KOPT-K1 (cell line): Measurements from ENCODE around the gene VWCE.
"Not testable (repeated sequence)": the region's sequence is repeated elsewhere in the genome, so short reads cannot be mapped to it uniquely, and the experiment has no call there.

Source experiments
- H3K27ac ChIP-seq: fragments of 200-600 bp; sonication (generic); 2 replicates; pipeline ENCODE4 v1.5.1; 2016; ENCODE audit warnings: antibody characterized with exemption, mild to moderate bottlenecking, low read depth, low read length; ENCODE audit not compliant: poor library complexity, severe bottlenecking
- H3K36me3 ChIP-seq: fragments of 200-600 bp; sonication (generic); 2 replicates; pipeline ENCODE4 v1.5.1; 2017; ENCODE audit warnings: antibody characterized with exemption, mild to moderate bottlenecking, low read length, moderate library complexity; ENCODE audit not compliant: insufficient read depth
- H3K9me3 ChIP-seq: fragments of 200-600 bp; sonication (generic); 2 replicates; pipeline ENCODE4 v1.5.1; 2017; ENCODE audit warnings: antibody characterized with exemption, low read length, mild to moderate bottlenecking; ENCODE audit not compliant: insufficient read depth, poor library complexity, severe bottlenecking

VWCE gene

GRCh38 chr11:61232548-61233145, 62.5 kb downstream of the VWCE start:
- H3K9me3 ChIP-seq, H3K27ac ChIP-seq, H3K36me3 ChIP-seq: not testable (repeated sequence)

GRCh38 chr11:61231585-61231984, 63.5 kb downstream of the VWCE start:
- H3K36me3 ChIP-seq, H3K27ac ChIP-seq, H3K9me3 ChIP-seq: not testable (repeated sequence)

GRCh38 chr11:61231033-61231432, 64.1 kb downstream of the VWCE start:
- not testable (repeated sequence) for H3K36me3 ChIP-seq, H3K27ac ChIP-seq, H3K9me3 ChIP-seq

GRCh38 chr11:61229458-61229857, 65.7 kb downstream of the VWCE start:
- H3K27ac ChIP-seq, H3K9me3 ChIP-seq, H3K36me3 ChIP-seq: not testable (repeated sequence)

GRCh38 chr11:61226457-61227137, 68.5 kb downstream of the VWCE start:
- H3K9me3 ChIP-seq, H3K27ac ChIP-seq, H3K36me3 ChIP-seq: not testable (repeated sequence)

GRCh38 chr11:61222692-61223091, 72.4 kb downstream of the VWCE start:
- H3K9me3 ChIP-seq, H3K36me3 ChIP-seq, H3K27ac ChIP-seq: not testable (repeated sequence)

- H3K9me3 ChIP-seq, H3K27ac ChIP-seq, H3K36me3 ChIP-seq: not testable (repeated sequence)
These were observed 73.1 kb downstream of the VWCE start, which contains the start of gene PGA4 for GRCh38 chr11:61222047-61222446. Gene PGA4 (plus strand): TSS chr11:61222347. CDS start chr11:61222401, 54 bp downstream.

- H3K27ac ChIP-seq, H3K36me3 ChIP-seq, H3K9me3 ChIP-seq: not testable (repeated sequence)
These were observed 76.1 kb downstream of the VWCE start for GRCh38 chr11:61219016-61219415.

- not testable (repeated sequence) for H3K27ac ChIP-seq, H3K36me3 ChIP-seq, H3K9me3 ChIP-seq
These were observed 76.8 kb downstream of the VWCE start for GRCh38 chr11:61218306-61218705.

GRCh38 chr11:61213711-61214324, 81.3 kb downstream of the VWCE start:
- H3K9me3 ChIP-seq, H3K36me3 ChIP-seq, H3K27ac ChIP-seq: not testable (repeated sequence)

GRCh38 chr11:61212202-61212601, 82.9 kb downstream of the VWCE start:
- H3K9me3 ChIP-seq, H3K27ac ChIP-seq, H3K36me3 ChIP-seq: not testable (repeated sequence)

- not testable (repeated sequence) for H3K9me3 ChIP-seq, H3K27ac ChIP-seq, H3K36me3 ChIP-seq
These were observed 83.7 kb downstream of the VWCE start for GRCh38 chr11:61211327-61211952.

GRCh38 chr11:61210629-61211028, 84.5 kb downstream of the VWCE start:
- H3K9me3 ChIP-seq, H3K27ac ChIP-seq, H3K36me3 ChIP-seq: not testable (repeated sequence)
